Measurements from ENCODE around the gene DOCK8. TPM values are rescaled to one million over a fixed set of nuclear protein-coding genes. Genes with fewer than 3 reads are reported as not detected.

Gene DOCK8
- total RNA-seq, 1 experiment from 2014 or later, result 1.4 TPM

DNA sequence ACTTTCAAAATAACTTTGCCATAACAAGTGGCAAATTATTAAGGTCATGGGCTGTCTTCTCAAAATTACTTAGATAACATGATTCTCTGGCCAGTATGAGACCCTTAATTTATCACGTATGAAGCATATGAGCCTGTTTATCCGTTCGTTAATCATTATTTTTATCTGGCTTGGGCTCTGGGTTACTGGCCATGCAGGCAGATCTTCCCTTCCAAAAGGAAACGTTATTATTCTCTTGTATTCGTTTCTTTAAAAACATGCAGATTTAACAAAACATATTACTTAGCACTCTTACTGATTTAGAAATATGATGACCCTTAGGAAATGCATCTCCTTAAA is 148.6 kb downstream of the DOCK8 start:
- no peaks in the 10 kb centered on the region for H3K27me3 ChIP-seq (ENCODE audit: insufficient read depth, low read length)
- H3K23me2 ChIP-seq (ENCODE audit: insufficient read length, low read depth, low read length, poor library complexity, severe bottlenecking), result no peaks in the 10 kb centered on the region
- no peak overlapping the region for H4K91ac ChIP-seq (ENCODE audit: insufficient read length, low read depth, low read length)
- H2BK5ac ChIP-seq (ENCODE audit: insufficient read length, low read length), result no peak overlapping the region
- Mint-ChIP-seq H3K27ac (no peak overlapping the region), H3K9me3 (no peaks in the 10 kb centered on the region), H3K36me3 (ENCODE audit: insufficient read depth in 1 of 3, low read depth in 3 of 3) (no peaks in the 10 kb centered on the region), H3K27me3 (ENCODE audit: low read depth) (peaks cover 2% of the 10 kb centered on the region), H3K4me1 (peaks cover 0 to 4% of the 10 kb centered on the region in 2 experiments; a peak in 2 of 4 replicates), H3K4me3 (no peak overlapping the region)
- H4K8ac ChIP-seq (replicated peaks; ENCODE audit: insufficient read length, low read depth, low read length), result no peak overlapping the region
- H3K9me3 ChIP-seq (ENCODE audit: control insufficient read depth, low read depth, low read length), result no peaks in the 10 kb centered on the region
- no peak overlapping the region for H3K18ac ChIP-seq (ENCODE audit: insufficient read length, low read depth, low read length)
- no peak for TF ChIP-seq CTCF (conservative IDR thresholded peaks at IDR 0.05)
- no peaks in the 10 kb centered on the region for H3K79me1 ChIP-seq (ENCODE audit: insufficient read depth, low read depth, low read length, poor library complexity, severe bottlenecking)
- no peaks in the 10 kb centered on the region for H3K4me1 ChIP-seq (ENCODE audit: insufficient read depth, low read length)
- no peaks in the 10 kb centered on the region for H3K79me2 ChIP-seq (ENCODE audit: insufficient read depth, low read length)
- H3K9ac ChIP-seq (ENCODE audit: extremely low read depth, insufficient read length, low read length), result no peak overlapping the region
- no peak overlapping the region for H3K14ac ChIP-seq (ENCODE audit: insufficient read depth, low read length)
- no peak for DNase-seq
- WGBS (ENCODE audit: extremely low coverage, insufficient read length, low lambda C conversion rate), result no CpG with 5 or more reads among the region's 5 CpGs
- H3K23ac ChIP-seq (ENCODE audit: insufficient read length, low read depth, low read length), result no peak overlapping the region
- H3K4ac ChIP-seq (ENCODE audit: low read depth, low read length), result no peak overlapping the region
- H2BK15ac ChIP-seq (ENCODE audit: low read depth, low read length), result no peak overlapping the region
- H4K5ac ChIP-seq (ENCODE audit: insufficient read length, low read depth, low read length), result no peak overlapping the region
- no peak overlapping the region for H2BK12ac ChIP-seq (ENCODE audit: insufficient read length, low read depth, low read length)
- no peak overlapping the region for H2AFZ ChIP-seq (ENCODE audit: low read length)
- H2BK120ac ChIP-seq (ENCODE audit: low read depth, low read length, poor library complexity, severe bottlenecking), result no peak overlapping the region
- no peak overlapping the region for H3K56ac ChIP-seq (ENCODE audit: insufficient read length, low read depth, low read length)
- no peak overlapping the region for H2AK5ac ChIP-seq (ENCODE audit: insufficient read length, low read length)
- H3K27ac ChIP-seq (ENCODE audit: insufficient read length, low read depth, low read length), result no peak overlapping the region
- no peak overlapping the region for H3K4me2 ChIP-seq (ENCODE audit: insufficient read depth, insufficient read length, low read length)
- H2BK20ac ChIP-seq (ENCODE audit: low read depth, low read length, poor library complexity, severe bottlenecking), result no peak overlapping the region
- no peaks in the 10 kb centered on the region for H4K20me1 ChIP-seq (ENCODE audit: control insufficient read depth, insufficient read depth, insufficient read length)
- H3T11ph ChIP-seq (ENCODE audit: low read length), result no peak overlapping the region
